Measurements from ENCODE around the gene ANKFY1. TPM values are rescaled to one million over a fixed set of nuclear protein-coding genes. Genes with fewer than 3 reads are reported as not detected.

ANKFY1 gene
- total and polyA plus RNA-seq, 9 of the 15 experiments (the other 6 are each of a cell fraction or from before 2014, with no cell fraction given): 4.3 to 25.6 (median 12.2) TPM

GRCh38 chr17:4206962-4207361 lies 56.8 kb downstream of the ANKFY1 start (continued):
- TF ChIP-seq GTF3C2 (IDR thresholded peaks at IDR 0.05; ENCODE audit: borderline replicate concordance, extremely low read depth, insufficient read length) (no peak), DPF2 (IDR thresholded peaks at IDR 0.05) (no peak), USF1 (CRISPR knock-in tag; IDR thresholded peaks at IDR 0.05) (no peak), CHCHD3 (CRISPR knock-in tag; IDR thresholded peaks at IDR 0.05) (no peak), ZNF445 (CRISPR knock-in tag; IDR thresholded peaks at IDR 0.05; ENCODE audit: low read depth) (no peak), RNF2 (IDR thresholded peaks at IDR 0.05) (peak; percentile 53; the same call in 1 of the 2 replicates), SRSF1 (IDR thresholded peaks at IDR 0.05; ENCODE audit: low read depth, low read length) (no peak), PHB (CRISPR knock-in tag; IDR thresholded peaks at IDR 0.05) (no peak), ZNF124 (CRISPR knock-in tag; IDR thresholded peaks at IDR 0.05) (no peak), MLLT1 (IDR thresholded peaks at IDR 0.05) (peak in 1 of 2 experiments; percentile 96; a peak in 2 of 4 replicates), ZNF263 (CRISPR knock-in tag; IDR thresholded peaks at IDR 0.05; ENCODE audit: borderline replicate concordance) (no peak), NCOA6 (IDR thresholded peaks at IDR 0.05) (no peak), XRCC5 (IDR thresholded peaks at IDR 0.05; ENCODE audit: low read depth, low read length) (no peak), POLR3A (IDR thresholded peaks at IDR 0.05; ENCODE audit: borderline replicate concordance, extremely low read depth, insufficient read depth, insufficient read length) (no peak), ZNF707 (CRISPR knock-in tag; conservative IDR thresholded peaks at IDR 0.05) (no peak), MTF1 (CRISPR knock-in tag; IDR thresholded peaks at IDR 0.05; ENCODE audit: borderline replicate concordance) (no peak), NFYB (IDR thresholded peaks at IDR 0.05; ENCODE audit: extremely low read depth, insufficient read length) (no peak), RUNX1 (IDR thresholded peaks at IDR 0.05; ENCODE audit: low read depth) (peak; percentile 98), SIRT6 (IDR thresholded peaks at IDR 0.05; ENCODE audit: low read depth, low read length) (no peak), SMARCB1 (IDR thresholded peaks at IDR 0.05; ENCODE audit: insufficient read length, low read depth) (no peak), KDM1A (IDR thresholded peaks at IDR 0.05) (peak; percentile 75 to 82), TFE3 (CRISPR knock-in tag; IDR thresholded peaks at IDR 0.05) (no peak), CHD1 (IDR thresholded peaks at IDR 0.05; ENCODE audit: low read length) (no peak), ZNF75A (CRISPR knock-in tag; IDR thresholded peaks at IDR 0.05) (no peak)

Measured in K562 (cell line).